T-cell (primary cell): Measurements from ENCODE around the gene IFNL3. TPM values are rescaled to one million over a fixed set of nuclear protein-coding genes. Genes with fewer than 3 reads are reported as not detected.

ENCODE experiments used
- ATAC-seq, 4 experiments: fragments of 200-7000 bp in 3 of 4; fragments of 150-1000 bp in 1 of 4; cut with Tn5 transposase; replicated peaks in 1 of 4; 1 replicate in 3 of 4; 2 replicates in 1 of 4; pipeline ENCODE4 v1.10.0; 2021; ENCODE audit warnings: moderate library complexity in 3 of 4, mild to moderate bottlenecking in 2 of 4, moderate number of reproducible peaks in 1 of 4
- CTCF ChIA-PET, 2 donors: fragments of 300-600 bp; sonication (Branson Sonifier 250); formaldehyde crosslinking; loops; one replicate each; lab custom pipeline; 2022; ENCODE audit warnings: antibody characterized with exemption in 2 of 2; lab: Charles Lee
- POLR2A ChIA-PET, 2 donors: fragments of 300-600 bp; sonication (Branson Sonifier 250); formaldehyde crosslinking; loops; one replicate each; lab custom pipeline; 2022; ENCODE audit warnings: antibody characterized with exemption in 2 of 2; lab: Charles Lee
- DNase-seq, 35 experiments: peaks; one replicate each; pipeline versions ENCODE4 v3.0.0 to v3.0.0-alpha.2; 2013 to 2023
- H3K27ac ChIP-seq: one replicate; pipeline ENCODE4 v1.5.1; 2013; ENCODE audit warnings: low read length
- H3K27me3 ChIP-seq, 2 experiments: replicated peaks in 1 of 2; 1 replicate in 1 of 2; 2 replicates in 1 of 2; pipeline versions ENCODE4 v1.6.1 to v1.7.0; 2013; ENCODE audit warnings: low read length in 1 of 2, mixed read lengths in 1 of 2; ENCODE audit not compliant: control insufficient read depth in 2 of 2, insufficient read depth in 2 of 2; ENCODE audit errors: extremely low read depth in 1 of 2
- H3K36me3 ChIP-seq, 2 donors: 1 replicate in 1 of 2; 2 replicates in 1 of 2; pipeline versions ENCODE4 v1.6.1 to v1.7.0; 2013; ENCODE audit warnings: low read length in 1 of 2; ENCODE audit not compliant: control insufficient read depth in 2 of 2, insufficient read depth in 1 of 2; ENCODE audit errors: extremely low read depth in 1 of 2
- H3K4me1 ChIP-seq, 2 experiments: 1 replicate in 1 of 2; 2 replicates in 1 of 2; pipeline versions ENCODE4 v1.6.1 to v1.7.0; 2013; ENCODE audit warnings: low read length in 2 of 2, mixed read lengths in 1 of 2; ENCODE audit not compliant: insufficient read depth in 2 of 2, control insufficient read depth in 1 of 2; ENCODE audit errors: extremely low read depth in 1 of 2
- H3K4me3 ChIP-seq, 2 donors: 1 replicate in 1 of 2; 2 replicates in 1 of 2; pipeline versions ENCODE4 v1.5.1 to v1.7.0; 2013; ENCODE audit warnings: mild to moderate bottlenecking in 2 of 2, low read length in 1 of 2, moderate library complexity in 1 of 2; ENCODE audit not compliant: control insufficient read depth in 1 of 2; ENCODE audit errors: extremely low read depth in 1 of 2
- H3K9me3 ChIP-seq: 2 replicates; pipeline ENCODE4 v1.7.0; 2013
- H3K27ac Mint-ChIP-seq, 2 donors: one replicate each; pipeline ENCODE4 v1.8.0; 2020 to 2021; ENCODE audit warnings: mild to moderate bottlenecking in 2 of 2, mixed read lengths in 2 of 2
- H3K27me3 Mint-ChIP-seq, 2 donors: one replicate each; pipeline ENCODE4 v1.8.0; 2021 to 2022; ENCODE audit warnings: mixed read lengths in 2 of 2
- H3K36me3 Mint-ChIP-seq: one replicate; pipeline ENCODE4 v1.8.0; 2021; ENCODE audit warnings: mixed read lengths
- H3K4me1 Mint-ChIP-seq, 3 donors: one replicate each; pipeline ENCODE4 v1.8.0; 2020 to 2022; ENCODE audit warnings: mixed read lengths in 3 of 3, mild to moderate bottlenecking in 1 of 3
- H3K4me3 Mint-ChIP-seq, 3 donors: one replicate each; pipeline ENCODE4 v1.8.0; 2020 to 2022; ENCODE audit warnings: mild to moderate bottlenecking in 3 of 3, mixed read lengths in 3 of 3, moderate library complexity in 3 of 3
- H3K9me3 Mint-ChIP-seq, 3 donors: one replicate each; pipeline ENCODE4 v1.8.0; 2020 to 2022; ENCODE audit warnings: mixed read lengths in 3 of 3
- WGBS: methylation state at CpG from one replicate; pipeline ENCODE4 v1.1.5; 2013; ENCODE audit warnings: missing lambda C conversion rate; ENCODE audit not compliant: insufficient coverage; 5-methylcytosine and 5-hydroxymethylcytosine counted together
- total RNA-seq, 35 experiments: library from RNA in 6 of 35; stranded (reverse) in 6 of 35; fragments of 120-200 nt in 1 of 35; gene quantifications; one replicate each; pipeline versions ENCODE4 v1.2.1 to v1.2.4 and lab custom pipeline; 2013 to 2026

The IFNL3 gene
- total RNA-seq, 5 donors from 2014 or later (not counting 1 experiment from before 2014, with no cell fraction given) = not detected

- peaks cover 29 to 33% (median 29%) of the 10 kb centered on the region in 3 donors for H3K4me1 Mint-ChIP-seq
- Histone ChIP-seq H3K27me3 (no peaks in the 10 kb centered on the region), H3K4me3 (peak overlapping the region in 1 of 2 donors; percentile 32)
Measured at GRCh38 chr19:39238209-39238608, 6.6 kb downstream of the IFNL3 start.

GRCh38 chr19:39237200-39238184, 7.3 kb downstream of the IFNL3 start:
- Mint-ChIP-seq H3K9me3 (no peaks in the 10 kb centered on the region), H3K27me3 (no peaks in the 10 kb centered on the region), H3K4me3 (peak overlapping the region; percentile 74 to 78 (median 74)), H3K36me3 (no peaks in the 10 kb centered on the region), H3K27ac (peak overlapping the region; percentile 90 to 92), H3K4me1 (peaks cover 29 to 33% (median 29%) of the 10 kb centered on the region in 3 donors)
- H3K4me1 ChIP-seq = peaks cover 0 to 27% of the 10 kb centered on the region in 2 experiments
- ChIA-PET CTCF (interaction anchor here (0.6 kb wide), 2 partner anchors 50 to 115 kb away, joined by 3 to 10 read pairs; no protein-coding TSS in a partner anchor), POLR2A (no interaction called here)
- peak overlapping the region in 1 of 2 donors; percentile 32 for H3K4me3 ChIP-seq
- 25% methylated on average over 18 of the region's 22 CpGs for WGBS
- no peaks in the 10 kb centered on the region for H3K36me3 ChIP-seq
- H3K27me3 ChIP-seq = no peaks in the 10 kb centered on the region
- peak in 25 of 35 experiments; percentile 12 to 52 (median 20) for DNase-seq
- ATAC-seq = peak; percentile 68 to 85 (median 82)
- H3K27ac ChIP-seq = peak overlapping the region; percentile 58
- H3K9me3 ChIP-seq = no peaks in the 10 kb centered on the region

More at GRCh38 chr19:39238209-39238608, 6.6 kb downstream of the IFNL3 start:
- POLR2A ChIA-PET = no interaction called here
- H3K27ac Mint-ChIP-seq = peak overlapping the region; percentile 90 to 92
- peak overlapping the region; percentile 58 for H3K27ac ChIP-seq
- no peaks in the 10 kb centered on the region for H3K9me3 Mint-ChIP-seq
- no peaks in the 10 kb centered on the region for H3K9me3 ChIP-seq
- WGBS = 93% methylated on average over 4 of the region's 6 CpGs
- H3K36me3 ChIP-seq = no peaks in the 10 kb centered on the region
- H3K4me3 Mint-ChIP-seq = peak overlapping the region; percentile 74 to 78 (median 74)
- no peaks in the 10 kb centered on the region for H3K27me3 Mint-ChIP-seq
- H3K36me3 Mint-ChIP-seq = no peaks in the 10 kb centered on the region
- ATAC-seq (peak in 1 of 4 experiments; percentile 18), DNase-seq (no peak)
- CTCF ChIA-PET = interaction anchor here in 1 of 2 donors (0.6 kb wide), 1 partner anchor 116 kb away, joined by 3 read pairs; no protein-coding TSS in a partner anchor
- peaks cover 0 to 27% of the 10 kb centered on the region in 2 experiments for H3K4me1 ChIP-seq

- Histone ChIP-seq H3K4me3 (no peak overlapping the region), H3K4me1 (peaks cover 0 to 27% of the 10 kb centered on the region in 2 experiments), H3K27me3 (no peaks in the 10 kb centered on the region), H3K36me3 (no peaks in the 10 kb centered on the region), H3K9me3 (no peaks in the 10 kb centered on the region), H3K27ac (peak overlapping the region; percentile 19)
- Mint-ChIP-seq H3K4me1 (peaks cover 29 to 33% (median 29%) of the 10 kb centered on the region in 3 donors), H3K9me3 (no peaks in the 10 kb centered on the region), H3K4me3 (peak overlapping the region in 1 of 3 donors; percentile 74), H3K27me3 (no peaks in the 10 kb centered on the region), H3K36me3 (no peaks in the 10 kb centered on the region), H3K27ac (peak overlapping the region; percentile 63 to 92)
- POLR2A ChIA-PET = interaction anchor here in 1 of 2 donors (0.5 kb wide), 1 partner anchor 657 kb away, joined by 7 read pairs; no protein-coding TSS in a partner anchor
- peak; percentile 77 to 87 (median 84) for ATAC-seq
- CTCF ChIA-PET = interaction anchor here in 1 of 2 donors (0.6 kb wide), 1 partner anchor 904 kb away, joined by 18 read pairs; no protein-coding TSS in a partner anchor
- 42% methylated on average over 11 of the region's 12 CpGs for WGBS
- peak in 27 of 35 experiments; percentile 7 to 57 (median 27) for DNase-seq
Measured at GRCh38 chr19:39236527-39236926, 8.3 kb downstream of the IFNL3 start.

GRCh38 chr19:39232708-39233107, 12.1 kb downstream of the IFNL3 start:
- no peak for ATAC-seq
- H3K4me1 ChIP-seq = peaks cover 0 to 17% of the 10 kb centered on the region in 2 experiments
- no peaks in the 10 kb centered on the region for H3K9me3 ChIP-seq
- no peak overlapping the region for H3K27ac ChIP-seq
- H3K4me1 Mint-ChIP-seq = peaks cover 18 to 19% (median 18%) of the 10 kb centered on the region in 3 donors
- ChIA-PET POLR2A (no interaction called here), CTCF (no interaction called here)
- no peak overlapping the region for H3K4me3 ChIP-seq
- no peaks in the 10 kb centered on the region for H3K9me3 Mint-ChIP-seq
- 90% methylated on average over 2 of the region's 5 CpGs for WGBS
- no peaks in the 10 kb centered on the region for H3K27me3 Mint-ChIP-seq
- peaks cover 0 to 3% of the 10 kb centered on the region in 2 experiments for H3K27me3 ChIP-seq
- H3K27ac Mint-ChIP-seq = no peak overlapping the region
- no peak for DNase-seq
- H3K4me3 Mint-ChIP-seq = no peak overlapping the region
- H3K36me3 ChIP-seq = no peaks in the 10 kb centered on the region
- H3K36me3 Mint-ChIP-seq = no peaks in the 10 kb centered on the region

- Mint-ChIP-seq H3K4me1 (no peaks in the 10 kb centered on the region), H3K9me3 (no peaks in the 10 kb centered on the region), H3K4me3 (no peak overlapping the region), H3K36me3 (no peaks in the 10 kb centered on the region), H3K27ac (no peak overlapping the region), H3K27me3 (peaks cover 3 to 7% of the 10 kb centered on the region in 2 donors)
- peaks cover 0 to 3% of the 10 kb centered on the region in 2 experiments for H3K27me3 ChIP-seq
- no peaks in the 10 kb centered on the region for H3K36me3 ChIP-seq
- no peak overlapping the region for H3K27ac ChIP-seq
- H3K4me3 ChIP-seq = no peak overlapping the region
- no peaks in the 10 kb centered on the region for H3K4me1 ChIP-seq
- CTCF ChIA-PET = no interaction called here
- H3K9me3 ChIP-seq = no peaks in the 10 kb centered on the region
- DNase-seq (no peak), ATAC-seq (no peak)
- POLR2A ChIA-PET = no interaction called here
- no CpG with 5 or more reads among the region's 2 CpGs for WGBS
Measured at GRCh38 chr19:39230096-39230764, 14.6 kb downstream of the IFNL3 start.

GRCh38 chr19:39224910-39225309, 19.9 kb downstream of the IFNL3 start:
- Histone ChIP-seq H3K27me3 (peaks cover 0 to 29% of the 10 kb centered on the region in 2 experiments), H3K4me3 (no peak overlapping the region), H3K27ac (no peak overlapping the region), H3K9me3 (no peaks in the 10 kb centered on the region), H3K4me1 (no peaks in the 10 kb centered on the region), H3K36me3 (no peaks in the 10 kb centered on the region)
- no peak for ATAC-seq
- ChIA-PET POLR2A (no interaction called here), CTCF (interaction anchor here in 1 of 2 donors (0.6 kb wide), 1 partner anchor 555 kb away, joined by 4 read pairs; no protein-coding TSS in a partner anchor)
- Mint-ChIP-seq H3K4me3 (no peak overlapping the region), H3K4me1 (no peaks in the 10 kb centered on the region), H3K9me3 (no peaks in the 10 kb centered on the region), H3K36me3 (no peaks in the 10 kb centered on the region), H3K27me3 (peaks cover 25 to 36% of the 10 kb centered on the region in 2 donors), H3K27ac (no peak overlapping the region)
- no CpG with 5 or more reads among the region's 3 CpGs for WGBS
- DNase-seq = peak in 1 of 35 experiments; percentile 17
